Measurements from ENCODE around the gene DLL1.

The DLL1 gene

GRCh38 chr6:170251776-170252571, 38.9 kb downstream of the DLL1 start:
- no peak for DNase-seq (ENCODE audit: low read depth in 2 of 2)

- DNase-seq (ENCODE audit: low read depth in 2 of 2), result no peak
These were observed 39.7 kb downstream of the DLL1 start for GRCh38 chr6:170250981-170251775.

GRCh38 chr6:170250455-170250854, 40.4 kb downstream of the DLL1 start:
- DNase-seq (ENCODE audit: low read depth in 2 of 2), result no peak

GRCh38 chr6:170249817-170250216, 41.1 kb downstream of the DLL1 start:
- no peak for DNase-seq (ENCODE audit: low read depth in 2 of 2)

- DNase-seq (ENCODE audit: low read depth in 2 of 2), result no peak
These were observed 41.8 kb downstream of the DLL1 start for GRCh38 chr6:170248861-170249600.

GRCh38 chr6:170248111-170248805, 42.6 kb downstream of the DLL1 start:
- DNase-seq (ENCODE audit: low read depth in 2 of 2), result no peak

GRCh38 chr6:170247178-170247701, 43.6 kb downstream of the DLL1 start:
- DNase-seq (ENCODE audit: low read depth in 2 of 2), result no peak

GRCh38 chr6:170245475-170245992, 45.3 kb downstream of the DLL1 start:
- no peak for DNase-seq (ENCODE audit: low read depth in 2 of 2)

GRCh38 chr6:170244721-170245474, 46.0 kb downstream of the DLL1 start:
- DNase-seq (ENCODE audit: low read depth in 2 of 2), result no peak

- DNase-seq (ENCODE audit: low read depth in 2 of 2), result no peak
These were observed 47.0 kb downstream of the DLL1 start for GRCh38 chr6:170243791-170244291.

- no peak for DNase-seq (ENCODE audit: low read depth in 2 of 2)
These were observed 47.5 kb downstream of the DLL1 start for GRCh38 chr6:170243386-170243785.

- no peak for DNase-seq (ENCODE audit: low read depth in 2 of 2)
These were observed 51.9 kb downstream of the DLL1 start for GRCh38 chr6:170238741-170239565.

GRCh38 chr6:170237999-170238740, 52.7 kb downstream of the DLL1 start:
- DNase-seq (ENCODE audit: low read depth in 2 of 2), result no peak

GRCh38 chr6:170236131-170236836, 54.6 kb downstream of the DLL1 start:
- DNase-seq (ENCODE audit: low read depth in 2 of 2), result no peak

- no peak for DNase-seq (ENCODE audit: low read depth in 2 of 2)
These were observed 55.3 kb downstream of the DLL1 start for GRCh38 chr6:170235391-170236125.

GRCh38 chr6:170234419-170234818, 56.5 kb downstream of the DLL1 start:
- no peak for DNase-seq (ENCODE audit: low read depth in 2 of 2)
